ENCODE results near the gene NMRAL1. TPM values are rescaled to one million over a fixed set of nuclear protein-coding genes. Genes with fewer than 3 reads are reported as not detected.

The NMRAL1 gene
- polyA plus RNA-seq, 1 donor from 2014 or later = 6.3 TPM

DNA sequence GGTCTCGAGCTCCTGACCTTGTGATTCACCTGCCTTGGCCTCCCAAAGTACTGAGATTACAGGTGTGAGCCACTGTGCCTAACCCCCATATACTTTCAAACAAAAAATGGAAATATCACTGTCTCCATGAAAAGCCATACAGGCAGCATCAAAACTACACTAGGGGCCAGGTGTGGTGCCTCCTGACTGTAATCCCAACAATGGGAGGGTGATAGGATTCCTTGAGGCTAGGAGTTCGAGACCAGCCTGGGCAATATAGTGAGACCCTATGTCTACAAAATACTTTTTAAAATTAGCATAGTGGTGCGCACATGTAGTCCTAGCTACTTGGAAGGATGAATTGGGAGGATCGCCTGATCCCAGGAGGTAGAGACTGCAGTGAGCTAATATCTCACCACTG is 17.5 kb upstream of the NMRAL1 start:
- Histone ChIP-seq H3K9me2 (ENCODE audit: insufficient read depth, low read length) (no peaks in the 10 kb centered on the region), H3F3A (ENCODE audit: insufficient read depth, low read length, poor library complexity, severe bottlenecking) (no peaks in the 10 kb centered on the region), H3K79me2 (replicated peaks; ENCODE audit: insufficient read depth, low read length) (no peaks in the 10 kb centered on the region), H3K27me3 (ENCODE audit: insufficient read depth, low read depth, low read length) (no peaks in the 10 kb centered on the region), H3K4me2 (ENCODE audit: low read length) (no peak overlapping the region), H3K4me3 (ENCODE audit: low read length) (no peak overlapping the region), H2AFZ (ENCODE audit: low read depth, low read length) (no peak overlapping the region), H3K9ac (ENCODE audit: low read length) (no peak overlapping the region), H4K20me1 (ENCODE audit: insufficient read depth) (no peaks in the 10 kb centered on the region), H3K27ac (ENCODE audit: low read length) (no peak overlapping the region), H3K36me3 (ENCODE audit: insufficient read depth, low read length) (no peaks in the 10 kb centered on the region), H3K9me3 (ENCODE audit: low read length) (no peaks in the 10 kb centered on the region)
- TF ChIP-seq, protein P1, sequence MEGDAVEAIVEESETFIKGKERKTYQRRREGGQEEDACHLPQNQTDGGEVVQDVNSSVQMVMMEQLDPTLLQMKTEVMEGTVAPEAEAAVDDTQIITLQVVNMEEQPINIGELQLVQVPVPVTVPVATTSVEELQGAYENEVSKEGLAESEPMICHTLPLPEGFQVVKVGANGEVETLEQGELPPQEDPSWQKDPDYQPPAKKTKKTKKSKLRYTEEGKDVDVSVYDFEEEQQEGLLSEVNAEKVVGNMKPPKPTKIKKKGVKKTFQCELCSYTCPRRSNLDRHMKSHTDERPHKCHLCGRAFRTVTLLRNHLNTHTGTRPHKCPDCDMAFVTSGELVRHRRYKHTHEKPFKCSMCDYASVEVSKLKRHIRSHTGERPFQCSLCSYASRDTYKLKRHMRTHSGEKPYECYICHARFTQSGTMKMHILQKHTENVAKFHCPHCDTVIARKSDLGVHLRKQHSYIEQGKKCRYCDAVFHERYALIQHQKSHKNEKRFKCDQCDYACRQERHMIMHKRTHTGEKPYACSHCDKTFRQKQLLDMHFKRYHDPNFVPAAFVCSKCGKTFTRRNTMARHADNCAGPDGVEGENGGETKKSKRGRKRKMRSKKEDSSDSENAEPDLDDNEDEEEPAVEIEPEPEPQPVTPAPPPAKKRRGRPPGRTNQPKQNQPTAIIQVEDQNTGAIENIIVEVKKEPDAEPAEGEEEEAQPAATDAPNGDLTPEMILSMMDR (IDR thresholded peaks at IDR 0.05; ENCODE audit: poor library complexity, severe bottlenecking) = no peak
- TF ChIP-seq POLR2AphosphoS5 (IDR thresholded peaks at IDR 0.05) (no peak), EZH2 (IDR thresholded peaks at IDR 0.05; ENCODE audit: borderline replicate concordance, insufficient read depth, low read length, poor library complexity, severe bottlenecking) (no peak), TAF1 (IDR thresholded peaks at IDR 0.05; ENCODE audit: low read depth) (no peak), EP300 (conservative IDR thresholded peaks at IDR 0.05; ENCODE audit: poor library complexity, severe bottlenecking) (no peak), SMC3 (conservative IDR thresholded peaks at IDR 0.05; ENCODE audit: poor library complexity) (no peak), MXI1 (conservative IDR thresholded peaks at IDR 0.05; ENCODE audit: poor library complexity, severe bottlenecking) (no peak), RAD21 (conservative IDR thresholded peaks at IDR 0.05) (no peak)
- TF ChIP-seq, protein P2, sequence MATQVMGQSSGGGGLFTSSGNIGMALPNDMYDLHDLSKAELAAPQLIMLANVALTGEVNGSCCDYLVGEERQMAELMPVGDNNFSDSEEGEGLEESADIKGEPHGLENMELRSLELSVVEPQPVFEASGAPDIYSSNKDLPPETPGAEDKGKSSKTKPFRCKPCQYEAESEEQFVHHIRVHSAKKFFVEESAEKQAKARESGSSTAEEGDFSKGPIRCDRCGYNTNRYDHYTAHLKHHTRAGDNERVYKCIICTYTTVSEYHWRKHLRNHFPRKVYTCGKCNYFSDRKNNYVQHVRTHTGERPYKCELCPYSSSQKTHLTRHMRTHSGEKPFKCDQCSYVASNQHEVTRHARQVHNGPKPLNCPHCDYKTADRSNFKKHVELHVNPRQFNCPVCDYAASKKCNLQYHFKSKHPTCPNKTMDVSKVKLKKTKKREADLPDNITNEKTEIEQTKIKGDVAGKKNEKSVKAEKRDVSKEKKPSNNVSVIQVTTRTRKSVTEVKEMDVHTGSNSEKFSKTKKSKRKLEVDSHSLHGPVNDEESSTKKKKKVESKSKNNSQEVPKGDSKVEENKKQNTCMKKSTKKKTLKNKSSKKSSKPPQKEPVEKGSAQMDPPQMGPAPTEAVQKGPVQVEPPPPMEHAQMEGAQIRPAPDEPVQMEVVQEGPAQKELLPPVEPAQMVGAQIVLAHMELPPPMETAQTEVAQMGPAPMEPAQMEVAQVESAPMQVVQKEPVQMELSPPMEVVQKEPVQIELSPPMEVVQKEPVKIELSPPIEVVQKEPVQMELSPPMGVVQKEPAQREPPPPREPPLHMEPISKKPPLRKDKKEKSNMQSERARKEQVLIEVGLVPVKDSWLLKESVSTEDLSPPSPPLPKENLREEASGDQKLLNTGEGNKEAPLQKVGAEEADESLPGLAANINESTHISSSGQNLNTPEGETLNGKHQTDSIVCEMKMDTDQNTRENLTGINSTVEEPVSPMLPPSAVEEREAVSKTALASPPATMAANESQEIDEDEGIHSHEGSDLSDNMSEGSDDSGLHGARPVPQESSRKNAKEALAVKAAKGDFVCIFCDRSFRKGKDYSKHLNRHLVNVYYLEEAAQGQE (IDR thresholded peaks at IDR 0.05; ENCODE audit: borderline replicate concordance) = no peak

DNA sequence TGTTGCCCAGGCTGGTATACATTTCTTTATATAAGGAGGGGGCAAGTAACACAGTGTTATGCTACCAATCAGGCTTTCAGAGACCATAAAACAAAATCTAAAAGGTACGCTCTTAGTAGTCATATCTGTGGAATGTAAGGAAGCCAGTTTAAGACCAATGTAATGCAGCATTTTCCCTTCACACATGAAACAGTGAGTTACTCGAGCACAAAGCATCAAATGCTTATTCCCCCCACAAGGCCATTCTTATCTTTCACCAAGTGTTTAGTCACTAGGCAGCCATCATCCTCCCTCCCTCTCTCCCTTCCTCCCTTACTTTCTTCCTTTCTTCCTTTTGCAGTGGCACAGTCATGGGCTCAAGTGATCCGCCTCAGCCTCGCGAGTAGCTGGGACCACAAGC is 14.6 kb upstream of the NMRAL1 start:
- no peaks in the 10 kb centered on the region for H3K9me3 ChIP-seq (ENCODE audit: low read length)
- no peak overlapping the region for H3K4me3 ChIP-seq (ENCODE audit: low read length)
- H3K9me2 ChIP-seq (ENCODE audit: insufficient read depth, low read length) = no peaks in the 10 kb centered on the region
- H3K36me3 ChIP-seq (ENCODE audit: insufficient read depth, low read length) = peaks cover 4% of the 10 kb centered on the region
- no peaks in the 10 kb centered on the region for H3K79me2 ChIP-seq (replicated peaks; ENCODE audit: insufficient read depth, low read length)
- H3K9ac ChIP-seq (ENCODE audit: low read length) = no peak overlapping the region
- no peaks in the 10 kb centered on the region for H3F3A ChIP-seq (ENCODE audit: insufficient read depth, low read length, poor library complexity, severe bottlenecking)
- TF ChIP-seq EZH2 (IDR thresholded peaks at IDR 0.05; ENCODE audit: borderline replicate concordance, insufficient read depth, low read length, poor library complexity, severe bottlenecking) = no peak
- TF ChIP-seq EP300 (conservative IDR thresholded peaks at IDR 0.05; ENCODE audit: poor library complexity, severe bottlenecking) = no peak
- TF ChIP-seq TAF1 (IDR thresholded peaks at IDR 0.05; ENCODE audit: low read depth) = no peak
- TF ChIP-seq, protein P1 (IDR thresholded peaks at IDR 0.05; ENCODE audit: poor library complexity, severe bottlenecking) = no peak
- TF ChIP-seq POLR2AphosphoS5 (IDR thresholded peaks at IDR 0.05) = no peak
- no peak for TF ChIP-seq MXI1 (conservative IDR thresholded peaks at IDR 0.05; ENCODE audit: poor library complexity, severe bottlenecking)
- TF ChIP-seq, protein P2 (IDR thresholded peaks at IDR 0.05; ENCODE audit: borderline replicate concordance) = no peak
- no peak for TF ChIP-seq RAD21 (conservative IDR thresholded peaks at IDR 0.05)
- TF ChIP-seq SMC3 (conservative IDR thresholded peaks at IDR 0.05; ENCODE audit: poor library complexity) = no peak
- H3K27ac ChIP-seq (ENCODE audit: low read length) = no peak overlapping the region
- H4K20me1 ChIP-seq (ENCODE audit: insufficient read depth) = no peaks in the 10 kb centered on the region
- H3K4me2 ChIP-seq (ENCODE audit: low read length) = no peak overlapping the region
- H3K27me3 ChIP-seq (ENCODE audit: insufficient read depth, low read depth, low read length) = no peaks in the 10 kb centered on the region
- H2AFZ ChIP-seq (ENCODE audit: low read depth, low read length) = no peak overlapping the region
